Spleen (tissue), 13 donors: Measurements from ENCODE around the gene RBM46. TPM values are rescaled to one million over a fixed set of nuclear protein-coding genes. Genes with fewer than 3 reads are reported as not detected.

Source experiments
- DNase-seq: peaks from one replicate; pipeline ENCODE4 v3.0.0-alpha.2; 2020
- H3K27ac ChIP-seq, 8 donors: fragments of 200-600 bp; sonication (generic) in 7 of 8; 1 replicate in 4 of 8; 2 replicates in 4 of 8; pipeline versions ENCODE4 v1.5.0 to v1.8.0; 2016 to 2021; ENCODE audit warnings: inconsistent platforms in 4 of 8, mild to moderate bottlenecking in 4 of 8, moderate library complexity in 1 of 8
- H3K27me3 ChIP-seq, 7 donors: fragments of 200-600 bp; sonication (generic) in 6 of 7; replicated peaks in 1 of 7; 1 replicate in 4 of 7; 2 replicates in 3 of 7; pipeline versions ENCODE4 v1.5.0 to v1.8.0; 2016 to 2021; ENCODE audit warnings: inconsistent platforms in 3 of 7, mild to moderate bottlenecking in 1 of 7
- H3K36me3 ChIP-seq, 6 donors: fragments of 200-600 bp; sonication (generic) in 5 of 6; 1 replicate in 4 of 6; 2 replicates in 2 of 6; pipeline versions ENCODE4 v1.5.0 to v1.8.0; 2016 to 2021; ENCODE audit warnings: inconsistent platforms in 2 of 6
- H3K4me1 ChIP-seq, 6 donors: fragments of 200-600 bp; sonication (generic) in 5 of 6; 1 replicate in 3 of 6; 2 replicates in 3 of 6; pipeline versions ENCODE4 v1.5.0 to v1.8.0; 2016 to 2021; ENCODE audit warnings: inconsistent platforms in 3 of 6
- H3K4me3 ChIP-seq, 8 donors: fragments of 200-600 bp; sonication (generic) in 7 of 8; 1 replicate in 4 of 8; 2 replicates in 4 of 8; pipeline versions ENCODE4 v1.5.0 to v1.8.0; 2016 to 2021; ENCODE audit warnings: inconsistent platforms in 4 of 8, mild to moderate bottlenecking in 4 of 8, moderate library complexity in 2 of 8
- H3K9me3 ChIP-seq, 8 donors: fragments of 200-600 bp; sonication (generic) in 7 of 8; 1 replicate in 4 of 8; 2 replicates in 4 of 8; pipeline versions ENCODE4 v1.5.0 to v1.8.0; 2016 to 2021; ENCODE audit warnings: inconsistent platforms in 4 of 8
- CTCF ChIP-seq, 11 experiments: fragments of 200-600 bp in 7 of 11; fragments of 450-650 bp in 4 of 11; sonication (generic) in 4 of 11; IDR thresholded peaks in 8 of 11; conservative IDR thresholded peaks in 3 of 11; 1 replicate in 7 of 11; 2 replicates in 4 of 11; pipeline versions ENCODE4 v1.4.0 to v1.8.0; 2016 to 2021; ENCODE audit warnings: antibody characterized with exemption in 11 of 11, inconsistent platforms in 4 of 11, mild to moderate bottlenecking in 1 of 11
- POLR2A ChIP-seq, 3 donors: fragments of 450-650 bp; IDR thresholded peaks; one replicate each; pipeline ENCODE4 v1.5.1; 2017; ENCODE audit warnings: antibody characterized with exemption in 3 of 3, mild to moderate bottlenecking in 1 of 3
- POLR2AphosphoS5 ChIP-seq, 3 donors: sonication (generic); formaldehyde crosslinking; IDR thresholded peaks; one replicate each; pipeline ENCODE4 v1.5.1; 2017; ENCODE audit warnings: antibody characterized with exemption in 3 of 3
- WGBS, 5 donors: extraction: QIAGEN DNeasy Blood & Tissue Kit in 3 of 5; methylation state at CpG; one replicate each; pipeline versions ENCODE4 v1.1.5 to v1.1.7; 2013 to 2018; 5-methylcytosine and 5-hydroxymethylcytosine counted together
- intact Hi-C: fragments of 100-400 bp; cut with DNase I; formaldehyde crosslinking; loops from one replicate; pipeline ENCODE4 v1.15.0; 2023; ENCODE audit warnings: low total_unique reads
- long read RNA-seq, 2 donors: transcript quantifications; one replicate each; lab custom pipeline, GENCODE V29; 2026
- polyA plus RNA-seq, 3 donors: library from polyadenylated mRNA; stranded (reverse); fragments of 200-250 nt; gene quantifications; one replicate each; pipeline ENCODE4 v1.2.1, GENCODE V29; 2013
- total RNA-seq, 7 donors: library from RNA; depleted of rRNA in 3 of 7; stranded (reverse); fragments of >200 nt in 3 of 7; fragmentation: NEBNext Ultra II Directional in 4 of 7; extraction: Animal tissue kit (Norgen Biotek cat#: 25700) in 4 of 7; gene quantifications; one replicate each; pipeline versions ENCODE4 v1.1.0 to v1.2.1, GENCODE V29; 2016 to 2021
- donor health status: healthy with polysubstance abuse.
- donor health status: DM: no; HTN: no; CAD: no; lungs with moderate emphysema.
- donor health status: DM: no; HTN: no; CAD: no.
- donor health status: Bipolar disorder and iron deficiency.
- donor health status: healthy.
- donor health status: DM: no; HTN: no; CAD: no.
- donor health status: DM: yes; HTN: yes; CAD: no.

RBM46 gene
- total RNA-seq, result not detected
- under 1 TPM in 1 of 3 donors, not detected in 2; 0.04 TPM for polyA plus RNA-seq
- long read RNA-seq, donor 1, result 0 reads
- long read RNA-seq, donor 2, result 0 reads

GRCh38 chr4:154781126-154781982 is at the start of gene RBM46:
Gene RBM46, plus strand, starts transcription at chr4:154781272. Its CDS starts 15,481 bp downstream, at chr4:154796753.
- peaks cover 0 to 15% (median 0%) of the 10 kb centered on the region in 7 donors for H3K27me3 ChIP-seq
- peak; percentile 69 for DNase-seq
- 64 to 85% (median 76%) methylated on average over 76 of the region's 76 CpGs for WGBS, 5 donors

GRCh38 chr4:154731756-154732155 is 49.3 kb upstream of the RBM46 start:
- H3K36me3 ChIP-seq, result no peaks in the 10 kb centered on the region
- H3K9me3 ChIP-seq, result no peaks in the 10 kb centered on the region
- no peaks in the 10 kb centered on the region for H3K4me1 ChIP-seq
- no peak overlapping the region for H3K27ac ChIP-seq
- H3K27me3 ChIP-seq, result peaks cover 0 to 15% (median 0%) of the 10 kb centered on the region in 7 donors
- H3K4me3 ChIP-seq, result no peak overlapping the region
- intact Hi-C loops, result no loop called here
- no peak for DNase-seq
- no peak for TF ChIP-seq POLR2A (IDR thresholded peaks at IDR 0.05)

More at GRCh38 chr4:154781126-154781982, at the start of gene RBM46:
- Histone ChIP-seq H3K36me3 (no peaks in the 10 kb centered on the region), H3K4me1 (no peaks in the 10 kb centered on the region), H3K9me3 (peaks cover 0 to 3% (median 0%) of the 10 kb centered on the region in 8 donors), H3K4me3 (no peak within 1 kb of the TSS), H3K27ac (no peak within 1 kb of the TSS)
- intact Hi-C loops, result no loop called here
- no peak for TF ChIP-seq POLR2AphosphoS5 (IDR thresholded peaks at IDR 0.05)
- no peak for TF ChIP-seq POLR2A (IDR thresholded peaks at IDR 0.05)
- no peak for TF ChIP-seq CTCF (IDR thresholded peaks at IDR 0.05 in 8 of 11, conservative IDR thresholded peaks at IDR 0.05 in 3 of 11)

- DNase-seq, result no peak
- H3K4me1 ChIP-seq, result no peaks in the 10 kb centered on the region
- H3K36me3 ChIP-seq, result no peaks in the 10 kb centered on the region
- 79 to 89% (median 80%) methylated on average over 4 of the region's 4 CpGs for WGBS, 5 donors
- no peaks in the 10 kb centered on the region for H3K9me3 ChIP-seq
- intact Hi-C loops, result no loop called here
- no peak overlapping the region for H3K4me3 ChIP-seq
- no peak overlapping the region for H3K27ac ChIP-seq
- TF ChIP-seq CTCF (IDR thresholded peaks at IDR 0.05 in 8 of 11, conservative IDR thresholded peaks at IDR 0.05 in 3 of 11), result no peak
- no peak for TF ChIP-seq POLR2AphosphoS5 (IDR thresholded peaks at IDR 0.05)
- TF ChIP-seq POLR2A (IDR thresholded peaks at IDR 0.05), result no peak
- peaks cover 0 to 15% (median 0%) of the 10 kb centered on the region in 7 donors for H3K27me3 ChIP-seq
Observed at GRCh38 chr4:154732669-154733068, 48.4 kb upstream of the RBM46 start.

GRCh38 chr4:154736770-154737169 is 44.3 kb upstream of the RBM46 start:
- Histone ChIP-seq H3K36me3 (no peaks in the 10 kb centered on the region), H3K27me3 (peaks cover 0 to 43% (median 6%) of the 10 kb centered on the region in 7 donors), H3K27ac (no peak overlapping the region), H3K9me3 (no peaks in the 10 kb centered on the region), H3K4me3 (no peak overlapping the region), H3K4me1 (peaks cover 0 to 8% (median 7%) of the 10 kb centered on the region in 6 donors)
- TF ChIP-seq POLR2AphosphoS5 (IDR thresholded peaks at IDR 0.05) (no peak), POLR2A (IDR thresholded peaks at IDR 0.05) (no peak), CTCF (IDR thresholded peaks at IDR 0.05 in 8 of 11, conservative IDR thresholded peaks at IDR 0.05 in 3 of 11) (no peak)
- DNase-seq, result no peak
- intact Hi-C loops, result no loop called here
- WGBS, 5 donors, result 46 to 87% (median 82%) methylated on average over 1 of the region's 1 CpG
